Measurements from ENCODE around the gene GXYLT2.

The GXYLT2 gene

GRCh38 chr3:72860053-72860452, 27.8 kb upstream of the GXYLT2 start:
- no peak overlapping the region for H4K8ac ChIP-seq (ENCODE audit: low read length)
- H3K9ac ChIP-seq (ENCODE audit: low read length), result no peak overlapping the region
- no peak overlapping the region for H2BK5ac ChIP-seq (ENCODE audit: low read depth, low read length, poor library complexity, severe bottlenecking)
- H4K91ac ChIP-seq (ENCODE audit: low read length), result no peak overlapping the region
- no peak overlapping the region for H2BK12ac ChIP-seq (ENCODE audit: low read length in 2 of 2)
- no peak overlapping the region for H2BK120ac ChIP-seq (ENCODE audit: low read depth, low read length)
- no peak overlapping the region for H2AFZ ChIP-seq (ENCODE audit: low read depth, low read length)
- no peak overlapping the region for H3K23ac ChIP-seq (ENCODE audit: low read length in 2 of 2)
- no peak overlapping the region for H3K4me2 ChIP-seq (ENCODE audit: low read length, poor library complexity, severe bottlenecking)
- no peak overlapping the region for H2BK15ac ChIP-seq (ENCODE audit: low read depth, poor library complexity, severe bottlenecking)
- H2AK5ac ChIP-seq (ENCODE audit: low read length, severe bottlenecking), result no peak overlapping the region
- no peak overlapping the region for H3K27ac ChIP-seq (ENCODE audit: low read length, poor library complexity, severe bottlenecking)
- no peaks in the 10 kb centered on the region for H3K4me1 ChIP-seq (ENCODE audit: control insufficient read depth, insufficient read depth, low read depth, low read length)
- no peak overlapping the region for H3K4me3 ChIP-seq (ENCODE audit: insufficient read depth in 1 of 2, low read depth in 1 of 2, low read length in 2 of 2)
- H3K4ac ChIP-seq (ENCODE audit: low read depth in 1 of 2, low read length in 2 of 2), result no peak overlapping the region
- H3K36me3 ChIP-seq (ENCODE audit: control insufficient read depth in 1 of 2, insufficient read depth in 2 of 2, low read depth in 1 of 2, low read length in 2 of 2), result no peaks in the 10 kb centered on the region
- H3K79me1 ChIP-seq (replicated peaks; ENCODE audit: low read length, poor library complexity, severe bottlenecking), result no peaks in the 10 kb centered on the region
- H3K14ac ChIP-seq (ENCODE audit: low read length in 2 of 2), result no peak overlapping the region
- H3K18ac ChIP-seq (ENCODE audit: low read depth in 1 of 2, low read length in 2 of 2), result no peak overlapping the region
- no peak for DNase-seq
- no peaks in the 10 kb centered on the region for H3K9me3 ChIP-seq (ENCODE audit: control insufficient read depth, low read length)
- WGBS, result 93% methylated on average over 3 of the region's 5 CpGs
- peaks cover 0 to 4% of the 10 kb centered on the region in 2 experiments for H3K27me3 ChIP-seq (ENCODE audit: control insufficient read depth in 1 of 2, insufficient read depth in 1 of 2, low read length in 2 of 2)

GRCh38 chr3:72860846-72861245, 27.0 kb upstream of the GXYLT2 start:
- Histone ChIP-seq H2BK15ac (ENCODE audit: low read depth, poor library complexity, severe bottlenecking) (no peak overlapping the region), H3K4me2 (ENCODE audit: low read length, poor library complexity, severe bottlenecking) (no peak overlapping the region), H3K9ac (ENCODE audit: low read length) (no peak overlapping the region), H3K4me3 (ENCODE audit: insufficient read depth in 1 of 2, low read depth in 1 of 2, low read length in 2 of 2) (no peak overlapping the region), H2AFZ (ENCODE audit: low read depth, low read length) (no peak overlapping the region), H3K14ac (ENCODE audit: low read length in 2 of 2) (no peak overlapping the region), H3K27me3 (ENCODE audit: control insufficient read depth in 1 of 2, insufficient read depth in 1 of 2, low read length in 2 of 2) (no peaks in the 10 kb centered on the region), H4K91ac (ENCODE audit: low read length) (no peak overlapping the region), H2BK120ac (ENCODE audit: low read depth, low read length) (no peak overlapping the region), H3K79me1 (replicated peaks; ENCODE audit: low read length, poor library complexity, severe bottlenecking) (no peaks in the 10 kb centered on the region), H2BK12ac (ENCODE audit: low read length in 2 of 2) (no peak overlapping the region), H3K18ac (ENCODE audit: low read depth in 1 of 2, low read length in 2 of 2) (no peak overlapping the region), H3K36me3 (ENCODE audit: control insufficient read depth in 1 of 2, insufficient read depth in 2 of 2, low read depth in 1 of 2, low read length in 2 of 2) (no peaks in the 10 kb centered on the region), H2AK5ac (ENCODE audit: low read length, severe bottlenecking) (no peak overlapping the region), H3K23ac (ENCODE audit: low read length in 2 of 2) (no peak overlapping the region), H4K8ac (ENCODE audit: low read length) (no peak overlapping the region), H3K9me3 (ENCODE audit: control insufficient read depth, low read length) (no peaks in the 10 kb centered on the region), H3K27ac (ENCODE audit: low read length, poor library complexity, severe bottlenecking) (no peak overlapping the region), H2BK5ac (ENCODE audit: low read depth, low read length, poor library complexity, severe bottlenecking) (no peak overlapping the region), H3K4me1 (ENCODE audit: control insufficient read depth, insufficient read depth, low read depth, low read length) (no peaks in the 10 kb centered on the region), H3K4ac (ENCODE audit: low read depth in 1 of 2, low read length in 2 of 2) (no peak overlapping the region)
- no CpG with 5 or more reads among the region's 1 CpG for WGBS
- no peak for DNase-seq

GRCh38 chr3:72862314-72863090, 25.3 kb upstream of the GXYLT2 start:
- Histone ChIP-seq H3K9me3 (ENCODE audit: control insufficient read depth, low read length) (no peaks in the 10 kb centered on the region), H3K4me3 (ENCODE audit: insufficient read depth in 1 of 2, low read depth in 1 of 2, low read length in 2 of 2) (no peak overlapping the region), H3K18ac (ENCODE audit: low read depth in 1 of 2, low read length in 2 of 2) (no peak overlapping the region), H4K8ac (ENCODE audit: low read length) (no peak overlapping the region), H4K91ac (ENCODE audit: low read length) (no peak overlapping the region), H2BK5ac (ENCODE audit: low read depth, low read length, poor library complexity, severe bottlenecking) (no peak overlapping the region), H2AK5ac (ENCODE audit: low read length, severe bottlenecking) (no peak overlapping the region), H3K23ac (ENCODE audit: low read length in 2 of 2) (no peak overlapping the region), H3K36me3 (ENCODE audit: control insufficient read depth in 1 of 2, insufficient read depth in 2 of 2, low read depth in 1 of 2, low read length in 2 of 2) (no peaks in the 10 kb centered on the region), H3K79me1 (replicated peaks; ENCODE audit: low read length, poor library complexity, severe bottlenecking) (no peaks in the 10 kb centered on the region), H3K14ac (ENCODE audit: low read length in 2 of 2) (no peak overlapping the region), H3K4me1 (ENCODE audit: control insufficient read depth, insufficient read depth, low read depth, low read length) (no peaks in the 10 kb centered on the region), H3K4ac (ENCODE audit: low read depth in 1 of 2, low read length in 2 of 2) (no peak overlapping the region), H3K27ac (ENCODE audit: low read length, poor library complexity, severe bottlenecking) (no peak overlapping the region), H3K9ac (ENCODE audit: low read length) (no peak overlapping the region), H3K27me3 (ENCODE audit: control insufficient read depth in 1 of 2, insufficient read depth in 1 of 2, low read length in 2 of 2) (peaks cover 0 to under 1% of the 10 kb centered on the region in 2 experiments), H3K4me2 (ENCODE audit: low read length, poor library complexity, severe bottlenecking) (no peak overlapping the region), H2AFZ (ENCODE audit: low read depth, low read length) (no peak overlapping the region), H2BK12ac (ENCODE audit: low read length in 2 of 2) (no peak overlapping the region), H2BK15ac (ENCODE audit: low read depth, poor library complexity, severe bottlenecking) (no peak overlapping the region), H2BK120ac (ENCODE audit: low read depth, low read length) (no peak overlapping the region)
- WGBS, result 79% methylated on average over 5 of the region's 7 CpGs
- DNase-seq, result no peak

GRCh38 chr3:72872183-72872582, 15.7 kb upstream of the GXYLT2 start:
- 70% methylated on average over 4 of the region's 5 CpGs for WGBS
- Histone ChIP-seq H3K4me2 (ENCODE audit: low read length, poor library complexity, severe bottlenecking) (no peak overlapping the region), H3K9me3 (ENCODE audit: control insufficient read depth, low read length) (no peaks in the 10 kb centered on the region), H4K8ac (ENCODE audit: low read length) (no peak overlapping the region), H3K14ac (ENCODE audit: low read length in 2 of 2) (peak overlapping the region in 1 of 2 experiments; percentile 57), H3K27me3 (ENCODE audit: control insufficient read depth in 1 of 2, insufficient read depth in 1 of 2, low read length in 2 of 2) (peaks cover 0 to 10% of the 10 kb centered on the region in 2 experiments), H3K18ac (ENCODE audit: low read depth in 1 of 2, low read length in 2 of 2) (no peak overlapping the region), H2BK5ac (ENCODE audit: low read depth, low read length, poor library complexity, severe bottlenecking) (no peak overlapping the region), H3K9ac (ENCODE audit: low read length) (peak overlapping the region; percentile 75), H3K27ac (ENCODE audit: low read length, poor library complexity, severe bottlenecking) (no peak overlapping the region), H3K4ac (ENCODE audit: low read depth in 1 of 2, low read length in 2 of 2) (no peak overlapping the region), H3K23ac (ENCODE audit: low read length in 2 of 2) (no peak overlapping the region), H2BK120ac (ENCODE audit: low read depth, low read length) (no peak overlapping the region), H2AFZ (ENCODE audit: low read depth, low read length) (no peak overlapping the region), H2BK12ac (ENCODE audit: low read length in 2 of 2) (no peak overlapping the region), H3K4me1 (ENCODE audit: control insufficient read depth, insufficient read depth, low read depth, low read length) (no peaks in the 10 kb centered on the region), H2AK5ac (ENCODE audit: low read length, severe bottlenecking) (no peak overlapping the region), H4K91ac (ENCODE audit: low read length) (no peak overlapping the region), H3K36me3 (ENCODE audit: control insufficient read depth in 1 of 2, insufficient read depth in 2 of 2, low read depth in 1 of 2, low read length in 2 of 2) (no peaks in the 10 kb centered on the region), H3K79me1 (replicated peaks; ENCODE audit: low read length, poor library complexity, severe bottlenecking) (no peaks in the 10 kb centered on the region), H3K4me3 (ENCODE audit: insufficient read depth in 1 of 2, low read depth in 1 of 2, low read length in 2 of 2) (no peak overlapping the region), H2BK15ac (ENCODE audit: low read depth, poor library complexity, severe bottlenecking) (no peak overlapping the region)
- DNase-seq, result peak; percentile 19
